ENCODE data around the gene SMC3. TPM values are rescaled to one million over a fixed set of nuclear protein-coding genes. Genes with fewer than 3 reads are reported as not detected.

The SMC3 gene
- polyA plus RNA-seq, 1 of the 3 experiments (the other 2 are of a cell fraction): 10.1 TPM

DNA sequence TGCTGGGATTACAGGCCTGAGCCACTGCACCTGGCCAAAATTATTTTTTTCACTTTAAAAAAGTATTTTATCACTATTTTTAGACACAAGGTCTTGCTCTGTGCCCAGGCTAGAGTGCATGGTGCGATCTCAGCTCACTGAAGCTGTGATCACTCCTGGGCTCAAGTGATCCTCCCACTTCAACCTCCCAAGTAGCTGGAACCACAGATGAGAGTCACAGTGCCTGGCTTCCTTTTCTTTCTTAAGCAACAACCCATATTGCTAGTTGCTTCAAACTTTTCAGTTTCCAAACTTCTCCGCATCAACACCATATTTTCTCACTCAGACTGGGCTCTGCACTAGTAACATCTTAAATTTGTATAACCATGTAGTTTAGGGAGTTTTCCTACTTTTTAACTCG, 9.5 kb upstream of the SMC3 start:
- H3K79me2 ChIP-seq (ENCODE audit: insufficient read depth): no peaks in the 10 kb centered on the region
- no peaks in the 10 kb centered on the region for H3F3A ChIP-seq (replicated peaks; ENCODE audit: insufficient read depth)
- POLR2A ChIA-PET: no interaction called here
- CTCF ChIA-PET: interaction anchor here (0.7 to 1.3 kb wide), 5 partner anchors 10 to 252 kb away, joined by 3 to 5 read pairs (median 3); no protein-coding TSS in a partner anchor
- H3K27ac ChIP-seq (ENCODE audit: low read depth in 2 of 2, low read length in 1 of 2): no peak overlapping the region
- no peaks in the 10 kb centered on the region for H3K9me2 ChIP-seq
- no peak overlapping the region for H3K4me3 ChIP-seq (ENCODE audit: low read depth in 2 of 2, low read length in 1 of 2)
- H3K9ac ChIP-seq: no peak overlapping the region
- no peaks in the 10 kb centered on the region for H3K27me3 ChIP-seq (ENCODE audit: insufficient read depth)
- H3K9me3 ChIP-seq: no peaks in the 10 kb centered on the region
- 77% methylated on average over 3 of the region's 3 CpGs for WGBS (ENCODE audit: low lambda C conversion rate)
- no peaks in the 10 kb centered on the region for H4K20me1 ChIP-seq (ENCODE audit: insufficient read depth)
- H2AFZ ChIP-seq (ENCODE audit: low read depth): no peak overlapping the region
- H3K36me3 ChIP-seq (replicated peaks in 1 of 2; ENCODE audit: control insufficient read depth in 1 of 2, insufficient read depth in 2 of 2, low read length in 1 of 2): no peaks in the 10 kb centered on the region
- no peak overlapping the region for H3K4me2 ChIP-seq
- DNase-seq: no peak
- no peaks in the 10 kb centered on the region for H3K4me1 ChIP-seq (ENCODE audit: control insufficient read depth in 1 of 2, insufficient read depth in 2 of 2, low read depth in 1 of 2, low read length in 1 of 2)
- TF ChIP-seq, protein P1, sequence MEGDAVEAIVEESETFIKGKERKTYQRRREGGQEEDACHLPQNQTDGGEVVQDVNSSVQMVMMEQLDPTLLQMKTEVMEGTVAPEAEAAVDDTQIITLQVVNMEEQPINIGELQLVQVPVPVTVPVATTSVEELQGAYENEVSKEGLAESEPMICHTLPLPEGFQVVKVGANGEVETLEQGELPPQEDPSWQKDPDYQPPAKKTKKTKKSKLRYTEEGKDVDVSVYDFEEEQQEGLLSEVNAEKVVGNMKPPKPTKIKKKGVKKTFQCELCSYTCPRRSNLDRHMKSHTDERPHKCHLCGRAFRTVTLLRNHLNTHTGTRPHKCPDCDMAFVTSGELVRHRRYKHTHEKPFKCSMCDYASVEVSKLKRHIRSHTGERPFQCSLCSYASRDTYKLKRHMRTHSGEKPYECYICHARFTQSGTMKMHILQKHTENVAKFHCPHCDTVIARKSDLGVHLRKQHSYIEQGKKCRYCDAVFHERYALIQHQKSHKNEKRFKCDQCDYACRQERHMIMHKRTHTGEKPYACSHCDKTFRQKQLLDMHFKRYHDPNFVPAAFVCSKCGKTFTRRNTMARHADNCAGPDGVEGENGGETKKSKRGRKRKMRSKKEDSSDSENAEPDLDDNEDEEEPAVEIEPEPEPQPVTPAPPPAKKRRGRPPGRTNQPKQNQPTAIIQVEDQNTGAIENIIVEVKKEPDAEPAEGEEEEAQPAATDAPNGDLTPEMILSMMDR (IDR thresholded peaks at IDR 0.05): no peak
- TF ChIP-seq POLR2AphosphoS5 (IDR thresholded peaks at IDR 0.05; ENCODE audit: low read depth, low read length) (no peak), GATA2 (CRISPR knock-in tag; IDR thresholded peaks at IDR 0.05) (no peak), MXI1 (IDR thresholded peaks at IDR 0.05; ENCODE audit: low read depth, low read length) (no peak), SIN3A (IDR thresholded peaks at IDR 0.05; ENCODE audit: borderline replicate concordance, low read depth, low read length) (no peak), RXRA (IDR thresholded peaks at IDR 0.05; ENCODE audit: borderline replicate concordance, low read depth) (no peak)
- TF ChIP-seq, protein P2, sequence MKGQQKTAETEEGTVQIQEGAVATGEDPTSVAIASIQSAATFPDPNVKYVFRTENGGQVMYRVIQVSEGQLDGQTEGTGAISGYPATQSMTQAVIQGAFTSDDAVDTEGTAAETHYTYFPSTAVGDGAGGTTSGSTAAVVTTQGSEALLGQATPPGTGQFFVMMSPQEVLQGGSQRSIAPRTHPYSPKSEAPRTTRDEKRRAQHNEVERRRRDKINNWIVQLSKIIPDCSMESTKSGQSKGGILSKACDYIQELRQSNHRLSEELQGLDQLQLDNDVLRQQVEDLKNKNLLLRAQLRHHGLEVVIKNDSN (IDR thresholded peaks at IDR 0.05; ENCODE audit: borderline replicate concordance, low read depth): no peak

DNA sequence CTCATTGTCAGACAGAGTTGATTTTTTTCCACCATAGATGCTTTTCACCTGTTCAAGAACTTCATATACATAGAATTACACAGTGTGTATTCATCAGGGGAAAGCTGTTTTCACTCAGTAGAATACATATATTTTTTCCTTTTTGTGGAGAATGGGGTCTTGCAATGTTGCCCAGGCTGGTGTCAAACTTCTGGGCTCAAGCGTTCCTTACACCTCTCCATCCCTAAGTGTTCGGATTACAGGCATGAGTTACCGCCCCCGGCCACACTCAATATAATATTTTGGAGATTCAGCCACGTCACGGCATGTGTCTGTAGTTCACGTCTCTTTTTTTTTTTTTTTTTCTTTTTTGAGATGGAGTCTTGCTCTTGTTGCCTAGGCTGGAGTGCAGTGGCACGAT, 7.5 kb upstream of the SMC3 start:
- Histone ChIP-seq H3K27me3 (ENCODE audit: insufficient read depth) (no peaks in the 10 kb centered on the region), H3K79me2 (ENCODE audit: insufficient read depth) (no peaks in the 10 kb centered on the region), H3K4me3 (ENCODE audit: low read depth in 2 of 2, low read length in 1 of 2) (no peak overlapping the region), H3K9ac (no peak overlapping the region), H3F3A (replicated peaks; ENCODE audit: insufficient read depth) (no peaks in the 10 kb centered on the region), H3K4me1 (ENCODE audit: control insufficient read depth in 1 of 2, insufficient read depth in 2 of 2, low read depth in 1 of 2, low read length in 1 of 2) (no peaks in the 10 kb centered on the region; a peak in 1 of 4 replicates), H3K9me2 (no peaks in the 10 kb centered on the region), H3K9me3 (no peaks in the 10 kb centered on the region), H3K27ac (ENCODE audit: low read depth in 2 of 2, low read length in 1 of 2) (no peak overlapping the region), H4K20me1 (ENCODE audit: insufficient read depth) (no peaks in the 10 kb centered on the region), H3K36me3 (replicated peaks in 1 of 2; ENCODE audit: control insufficient read depth in 1 of 2, insufficient read depth in 2 of 2, low read length in 1 of 2) (no peaks in the 10 kb centered on the region), H2AFZ (ENCODE audit: low read depth) (no peak overlapping the region), H3K4me2 (no peak overlapping the region)
- TF ChIP-seq JUND (IDR thresholded peaks at IDR 0.05) (no peak), FOXM1 (IDR thresholded peaks at IDR 0.05; ENCODE audit: low read depth) (no peak), TEAD4 (IDR thresholded peaks at IDR 0.05; ENCODE audit: borderline replicate concordance, insufficient read depth) (no peak), FOSL2 (IDR thresholded peaks at IDR 0.05; ENCODE audit: borderline replicate concordance, low read depth) (no peak), FOXJ3 (CRISPR knock-in tag; IDR thresholded peaks at IDR 0.05) (no peak)
- TF ChIP-seq, protein P2 (IDR thresholded peaks at IDR 0.05; ENCODE audit: borderline replicate concordance, low read depth): no peak
- ChIA-PET POLR2A (no interaction called here), CTCF (interaction anchor here (1.2 to 1.6 kb wide), 3 partner anchors 12 to 206 kb away, joined by 3 to 4 read pairs (median 4); no protein-coding TSS in a partner anchor)
- 92% methylated on average over 8 of the region's 8 CpGs for WGBS (ENCODE audit: low lambda C conversion rate)
- no peak for DNase-seq

Data from SK-N-SH (cell line).